GM12874 (cell line): ENCODE data around the gene SCRN2.

ENCODE experiments used
- CTCF ChIP-seq: IDR thresholded peaks from 2 replicates; pipeline ENCODE4 v1.5.1; 2011; ENCODE audit warnings: low read depth, mild to moderate bottlenecking, control low read depth, low read length, moderate library complexity; ENCODE audit not compliant: insufficient read depth

SCRN2 gene

GRCh38 chr17:47831934-47832327 is 9.1 kb downstream of the SCRN2 start:
- TF ChIP-seq CTCF = no peak

DNA sequence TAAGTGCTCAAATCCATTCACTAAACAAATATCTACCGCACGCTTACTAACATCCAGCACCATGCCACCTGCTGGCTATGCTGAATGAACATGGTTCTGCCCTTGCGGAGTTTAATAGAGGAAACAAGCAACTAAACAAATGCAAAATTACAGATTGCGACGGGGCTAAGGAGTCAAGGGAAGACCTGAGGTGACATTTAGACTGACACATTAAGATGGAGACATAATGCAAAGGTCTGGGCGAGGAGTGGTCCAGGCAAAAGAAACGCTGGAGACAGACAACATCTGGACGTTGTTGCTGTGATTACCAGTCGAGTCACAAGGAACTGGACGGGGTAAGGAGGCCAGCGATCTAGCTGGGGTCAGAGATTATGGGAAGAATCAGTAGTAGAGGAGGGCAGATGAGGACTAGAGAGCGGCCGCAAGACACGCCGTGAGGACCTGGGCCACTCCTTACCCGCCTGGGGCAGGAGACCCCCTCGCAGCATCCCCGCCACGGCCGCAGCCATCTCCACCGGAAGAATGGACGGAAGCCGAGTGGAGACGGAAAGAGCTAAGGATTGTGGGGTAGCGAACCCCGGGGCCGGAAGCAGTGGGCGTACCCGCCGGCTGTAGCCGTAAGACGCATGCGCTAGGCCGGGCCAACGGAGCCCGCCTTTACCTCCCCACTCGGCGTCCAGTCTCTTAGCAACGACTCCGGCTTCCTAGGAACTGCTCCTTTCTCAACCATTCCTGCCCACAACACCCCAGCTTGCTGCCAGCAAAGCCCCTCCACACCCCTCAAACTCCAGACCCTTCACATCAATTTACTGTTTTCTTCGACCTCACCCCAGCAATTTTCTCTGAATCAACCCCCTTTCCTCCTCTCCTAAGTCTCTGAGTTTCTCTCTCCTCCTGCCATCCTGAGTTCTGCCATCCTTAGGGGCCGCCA is 9.8 kb downstream of the SCRN2 start, which contains the start of the genes LRRC46 and MRPL10:
TSS of gene LRRC46 (plus strand) at position 668 of the 931 bp plus-strand sequence. CDS start 320 bp downstream, outside the sequence.
TSS of gene MRPL10 (minus strand) at position 539 of the 931 bp plus-strand sequence. CDS start at position 509, 30 bp downstream.
- TF ChIP-seq CTCF = peak; percentile 31

- TF ChIP-seq CTCF = no peak
These were observed 10.6 kb downstream of the SCRN2 start for GRCh38 chr17:47830396-47831002.

- no peak for TF ChIP-seq CTCF
These were observed 11.2 kb downstream of the SCRN2 start for GRCh38 chr17:47829870-47830269.

DNA sequence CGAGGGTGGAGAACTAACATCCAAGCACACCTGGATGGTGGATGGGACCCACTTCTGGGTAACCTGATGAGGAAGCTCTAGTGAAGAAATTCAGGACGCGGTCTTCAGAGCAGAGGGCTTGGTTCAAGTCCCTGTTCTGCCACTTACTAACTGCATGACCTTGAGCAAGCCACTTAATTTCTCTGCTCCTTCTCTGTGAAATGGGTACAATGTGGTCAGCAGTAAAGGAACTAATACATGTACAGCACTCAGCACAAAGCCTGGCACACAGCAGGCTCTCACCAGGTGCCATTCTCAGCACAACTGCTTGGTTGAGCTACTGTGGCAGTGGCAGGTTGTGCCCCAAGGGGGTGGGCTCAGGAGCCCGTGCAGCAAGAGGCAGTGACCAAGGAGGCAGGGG is 17.6 kb downstream of the SCRN2 start:
- no peak for TF ChIP-seq CTCF

DNA sequence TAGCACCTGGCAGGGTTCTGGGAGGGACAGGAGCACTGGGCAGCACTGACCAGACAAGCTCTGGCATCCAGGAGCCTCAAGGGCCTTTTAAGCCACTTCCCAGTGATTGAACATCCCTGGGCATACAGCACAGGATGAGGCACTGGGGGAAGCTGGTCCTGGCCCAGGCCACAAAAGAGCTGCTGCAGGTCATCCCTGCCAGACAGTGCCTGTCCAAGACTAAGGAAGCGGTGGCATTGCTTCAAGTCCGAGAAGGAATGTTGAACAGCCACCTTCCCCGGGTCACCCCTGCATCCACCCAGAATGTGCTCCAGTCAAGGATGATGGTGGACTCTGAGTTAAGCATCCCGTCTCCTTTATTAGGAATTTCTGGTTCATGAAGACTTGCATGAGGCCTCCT is 18.3 kb downstream of the SCRN2 start:
- no peak for TF ChIP-seq CTCF

DNA sequence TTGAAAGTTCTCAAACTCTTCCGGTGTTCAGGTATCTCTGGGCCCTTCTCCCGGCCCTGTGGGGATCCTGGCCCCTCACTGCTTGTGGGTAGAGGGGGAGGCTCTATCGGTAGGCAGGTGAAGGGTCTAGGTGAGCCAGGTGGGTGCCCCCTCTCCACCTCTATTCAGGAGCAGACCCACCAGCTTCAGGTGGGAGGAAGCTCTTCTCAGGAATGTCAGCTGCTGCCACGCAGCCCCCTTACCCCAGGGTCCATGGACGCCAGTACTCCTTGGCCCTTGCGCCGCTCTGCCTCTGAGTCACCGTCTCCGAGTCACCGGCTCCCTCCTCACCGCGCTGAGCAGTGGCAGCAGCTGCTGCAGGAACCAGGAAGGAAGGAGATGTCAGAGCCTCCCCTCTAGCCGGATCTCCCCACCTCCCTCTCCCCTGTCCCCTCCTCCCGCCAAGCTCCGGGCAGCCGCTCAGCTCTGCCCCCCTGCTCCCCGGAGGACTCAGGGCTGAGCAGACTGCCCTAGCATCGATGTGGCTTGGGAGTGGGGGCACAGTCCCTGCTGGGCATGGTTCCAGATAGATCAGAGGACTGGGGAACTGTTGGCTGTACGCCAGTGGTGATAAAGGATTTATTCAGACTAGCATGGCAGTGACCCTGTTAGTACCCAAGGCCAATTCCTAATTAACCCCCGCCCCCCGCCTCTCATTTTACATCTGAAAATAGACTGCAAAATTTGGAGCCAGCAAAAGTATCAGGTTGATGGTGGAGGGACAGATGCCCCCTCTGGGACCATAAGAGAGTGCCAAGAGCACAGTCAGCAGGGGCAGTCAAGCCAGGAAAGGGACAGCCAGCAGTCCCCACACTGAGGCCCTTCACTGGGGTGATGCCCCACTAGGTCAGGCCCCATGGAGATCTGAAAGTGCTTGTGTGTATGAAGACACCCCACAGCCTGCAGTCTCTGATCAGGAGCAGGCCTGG is 19.4 kb downstream of the SCRN2 start, which contains the start of gene OSBPL7:
TSS of gene OSBPL7 (minus strand) at position 371 of the 968 bp plus-strand sequence. CDS start 1,516 bp downstream, outside the sequence.
- peak; percentile 36; the same call in 1 of the 2 replicates for TF ChIP-seq CTCF
